Left renal pelvis (tissue), 4 donors: ENCODE results near the gene NAV1. TPM values are rescaled to one million over a fixed set of nuclear protein-coding genes. Genes with fewer than 3 reads are reported as not detected.

Source experiments
- DNase-seq, 4 donors: peaks; one replicate each; pipeline ENCODE4 v3.0.0-alpha.2; 2013; ENCODE audit warnings: low read depth in 4 of 4, low spot score in 3 of 4
- polyA plus RNA-seq, 4 donors: library from polyadenylated mRNA; unstranded; fragments of 120-200 nt; gene quantifications; one replicate each; pipeline ENCODE4 v1.2.1, GENCODE V29; 2013; ENCODE audit not compliant: insufficient read length in 4 of 4

NAV1 gene
- polyA plus RNA-seq, 4 donors = 17.4 to 22.2 (median 19.9) TPM

- no peak for DNase-seq
These were observed 36.4 kb upstream of the NAV1 start for GRCh38 chr1:201502511-201502857.

GRCh38 chr1:201503397-201504176, 35.3 kb upstream of the NAV1 start:
- DNase-seq = peak in 2 of 4 donors; percentile 75 to 84

GRCh38 chr1:201504179-201504631, 34.7 kb upstream of the NAV1 start:
- DNase-seq = no peak

GRCh38 chr1:201504799-201505502, 34.0 kb upstream of the NAV1 start:
- DNase-seq = no peak

- no peak for DNase-seq
These were observed 33.4 kb upstream of the NAV1 start for GRCh38 chr1:201505503-201505890.

GRCh38 chr1:201506092-201506491, 32.8 kb upstream of the NAV1 start:
- no peak for DNase-seq

- DNase-seq = peak in 1 of 4 donors; percentile 71
These were observed 32.2 kb upstream of the NAV1 start, which contains the start of gene CSRP1 for GRCh38 chr1:201506557-201507359. TSS of gene CSRP1 (minus strand) at chr1:201507123. CDS start at chr1:201496303, 10,820 bp downstream.

GRCh38 chr1:201507360-201507675, 31.6 kb upstream of the NAV1 start:
- no peak for DNase-seq

GRCh38 chr1:201508809-201509208, 30.1 kb upstream of the NAV1 start:
- DNase-seq = no peak

- DNase-seq = no peak
These were observed 29.1 kb upstream of the NAV1 start for GRCh38 chr1:201509601-201510374.

GRCh38 chr1:201510734-201511133, 28.2 kb upstream of the NAV1 start:
- DNase-seq = no peak

GRCh38 chr1:201511396-201511940, 27.5 kb upstream of the NAV1 start:
- no peak for DNase-seq

GRCh38 chr1:201511941-201512539, 26.9 kb upstream of the NAV1 start:
- DNase-seq = no peak

- DNase-seq = no peak
These were observed 25.3 kb upstream of the NAV1 start for GRCh38 chr1:201513498-201514243.

- no peak for DNase-seq
These were observed 24.5 kb upstream of the NAV1 start for GRCh38 chr1:201514466-201514865.

GRCh38 chr1:201515062-201515750, 23.7 kb upstream of the NAV1 start:
- no peak for DNase-seq

- DNase-seq = no peak
These were observed 23.0 kb upstream of the NAV1 start for GRCh38 chr1:201515895-201516294.

- no peak for DNase-seq
These were observed 22.3 kb upstream of the NAV1 start for GRCh38 chr1:201516511-201517127.
